Right lobe of liver (tissue), 4 donors: ENCODE data around the gene CENPU.

Source experiments
- POLR2A ChIP-seq: fragments of 450-650 bp; IDR thresholded peaks from one replicate; pipeline ENCODE4 v1.6.1; 2017; ENCODE audit warnings: antibody characterized with exemption, mild to moderate bottlenecking
- TF ChIP-seq, protein P1 (sequence below), 4 donors: fragments of 200-600 bp in 3 of 4; fragments of 450-650 bp in 1 of 4; IDR thresholded peaks; one replicate each; pipeline versions ENCODE4 v1.5.1 to v1.8.0; 2016 to 2022; ENCODE audit warnings: antibody characterized with exemption in 4 of 4, mild to moderate bottlenecking in 2 of 4
- donor health status: DM: no; HTN: no; CAD: no.
- donor health status: DM: no; HTN: no; CAD: no.
- donor health status: DM: no; HTN: yes; CAD: no.

- no peak for TF ChIP-seq POLR2A
- TF ChIP-seq, protein P1, sequence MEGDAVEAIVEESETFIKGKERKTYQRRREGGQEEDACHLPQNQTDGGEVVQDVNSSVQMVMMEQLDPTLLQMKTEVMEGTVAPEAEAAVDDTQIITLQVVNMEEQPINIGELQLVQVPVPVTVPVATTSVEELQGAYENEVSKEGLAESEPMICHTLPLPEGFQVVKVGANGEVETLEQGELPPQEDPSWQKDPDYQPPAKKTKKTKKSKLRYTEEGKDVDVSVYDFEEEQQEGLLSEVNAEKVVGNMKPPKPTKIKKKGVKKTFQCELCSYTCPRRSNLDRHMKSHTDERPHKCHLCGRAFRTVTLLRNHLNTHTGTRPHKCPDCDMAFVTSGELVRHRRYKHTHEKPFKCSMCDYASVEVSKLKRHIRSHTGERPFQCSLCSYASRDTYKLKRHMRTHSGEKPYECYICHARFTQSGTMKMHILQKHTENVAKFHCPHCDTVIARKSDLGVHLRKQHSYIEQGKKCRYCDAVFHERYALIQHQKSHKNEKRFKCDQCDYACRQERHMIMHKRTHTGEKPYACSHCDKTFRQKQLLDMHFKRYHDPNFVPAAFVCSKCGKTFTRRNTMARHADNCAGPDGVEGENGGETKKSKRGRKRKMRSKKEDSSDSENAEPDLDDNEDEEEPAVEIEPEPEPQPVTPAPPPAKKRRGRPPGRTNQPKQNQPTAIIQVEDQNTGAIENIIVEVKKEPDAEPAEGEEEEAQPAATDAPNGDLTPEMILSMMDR (IDR thresholded peaks at IDR 0.05): no peak
Observed at GRCh38 chr4:184694412-184694956, 39.4 kb downstream of the CENPU start.
